Trophoblast cell (in vitro differentiated cells and primary cell): Measurements from ENCODE around the gene RASGRF1.
A peak's percentile ranks its signal among the peaks of the same experiment; 100 is the strongest.

Source experiments
- DNase-seq, 2 donors: peaks; one replicate each; pipeline ENCODE4 v3.0.0-alpha.2; 2016
- H2AFZ ChIP-seq: 2 replicates; pipeline ENCODE4 v1.6.1; 2013; ENCODE audit warnings: low read length, moderate library complexity, mild to moderate bottlenecking; ENCODE audit not compliant: insufficient read depth, poor library complexity
- H2AK5ac ChIP-seq: 2 replicates; pipeline ENCODE4 v1.6.1; 2013; ENCODE audit warnings: mild to moderate bottlenecking, low read length
- H2BK120ac ChIP-seq: 2 replicates; pipeline ENCODE4 v1.6.1; 2013; ENCODE audit warnings: low read length, mild to moderate bottlenecking, moderate library complexity; ENCODE audit not compliant: insufficient read depth, poor library complexity
- H2BK12ac ChIP-seq: 2 replicates; pipeline ENCODE4 v1.6.1; 2013; ENCODE audit warnings: mild to moderate bottlenecking, low read length, moderate library complexity
- H2BK5ac ChIP-seq: 2 replicates; pipeline ENCODE4 v1.6.1; 2013; ENCODE audit warnings: low read length, low read depth, moderate library complexity, mild to moderate bottlenecking; ENCODE audit not compliant: poor library complexity
- H3K14ac ChIP-seq: 2 replicates; pipeline ENCODE4 v1.6.1; 2013; ENCODE audit warnings: mild to moderate bottlenecking, low read length
- H3K18ac ChIP-seq: 2 replicates; pipeline ENCODE4 v1.6.1; 2013; ENCODE audit warnings: mild to moderate bottlenecking, low read length
- H3K23ac ChIP-seq: 2 replicates; pipeline ENCODE4 v1.6.1; 2013; ENCODE audit warnings: low read length
- H3K27ac ChIP-seq: 2 replicates; pipeline ENCODE4 v1.5.1; 2013; ENCODE audit warnings: low read depth, mild to moderate bottlenecking, inconsistent platforms, low read length, moderate library complexity
- H3K27me3 ChIP-seq: 2 replicates; pipeline ENCODE4 v1.6.1; 2013; ENCODE audit warnings: inconsistent platforms, mild to moderate bottlenecking, low read length, moderate library complexity; ENCODE audit not compliant: insufficient read depth
- H3K36me3 ChIP-seq, 2 experiments: 1 replicate in 1 of 2; 2 replicates in 1 of 2; pipeline ENCODE4 v1.6.1; 2013; ENCODE audit warnings: low read length in 2 of 2, mild to moderate bottlenecking in 2 of 2, moderate library complexity in 1 of 2; ENCODE audit not compliant: insufficient read depth in 2 of 2, control insufficient read depth in 1 of 2
- H3K4ac ChIP-seq: 2 replicates; pipeline ENCODE4 v1.6.1; 2013; ENCODE audit warnings: low read depth, mild to moderate bottlenecking, low read length, moderate library complexity
- H3K4me1 ChIP-seq, 2 experiments: 1 replicate in 1 of 2; 2 replicates in 1 of 2; pipeline ENCODE4 v1.6.1; 2013; ENCODE audit warnings: low read length in 2 of 2, mild to moderate bottlenecking in 2 of 2, moderate library complexity in 1 of 2; ENCODE audit not compliant: insufficient read depth in 2 of 2, control insufficient read depth in 1 of 2
- H3K4me2 ChIP-seq: 2 replicates; pipeline ENCODE4 v1.6.1; 2013; ENCODE audit warnings: inconsistent platforms, mild to moderate bottlenecking, low read length, moderate library complexity
- H3K4me3 ChIP-seq: 2 replicates; pipeline ENCODE4 v1.5.1; 2013; ENCODE audit warnings: mild to moderate bottlenecking, low read depth, low read length, inconsistent platforms
- H3K79me1 ChIP-seq: one replicate; pipeline ENCODE4 v1.6.1; 2013; ENCODE audit warnings: low read length
- H3K79me2 ChIP-seq: 2 replicates; pipeline ENCODE4 v1.6.1; 2013; ENCODE audit warnings: low read length, mild to moderate bottlenecking; ENCODE audit not compliant: control insufficient read depth, insufficient read depth, poor library complexity
- H3K9ac ChIP-seq: 2 replicates; pipeline ENCODE4 v1.6.1; 2013; ENCODE audit warnings: mild to moderate bottlenecking, low read length
- H3K9me3 ChIP-seq: 2 replicates; pipeline ENCODE4 v1.6.1; 2013; ENCODE audit warnings: low read depth, mild to moderate bottlenecking, control low read depth, inconsistent platforms, low read length; ENCODE audit not compliant: insufficient read depth
- H4K12ac ChIP-seq: 2 replicates; pipeline ENCODE4 v1.6.1; 2013; ENCODE audit warnings: low read depth, mild to moderate bottlenecking, low read length, moderate library complexity
- H4K8ac ChIP-seq: 2 replicates; pipeline ENCODE4 v1.6.1; 2013; ENCODE audit warnings: low read depth, mild to moderate bottlenecking, low read length, moderate library complexity
- H4K91ac ChIP-seq: one replicate; pipeline ENCODE4 v1.6.1; 2013; ENCODE audit warnings: low read depth, mild to moderate bottlenecking, low read length, moderate library complexity
- WGBS: extraction: QIAGEN DNeasy Blood & Tissue Kit; methylation state at CpG from one replicate; pipeline ENCODE4 v1.1.7; 2013; ENCODE audit warnings: missing lambda C conversion rate; ENCODE audit not compliant: insufficient read length, insufficient coverage; ENCODE audit errors: extremely low coverage; 5-methylcytosine and 5-hydroxymethylcytosine counted together

RASGRF1 gene

DNA sequence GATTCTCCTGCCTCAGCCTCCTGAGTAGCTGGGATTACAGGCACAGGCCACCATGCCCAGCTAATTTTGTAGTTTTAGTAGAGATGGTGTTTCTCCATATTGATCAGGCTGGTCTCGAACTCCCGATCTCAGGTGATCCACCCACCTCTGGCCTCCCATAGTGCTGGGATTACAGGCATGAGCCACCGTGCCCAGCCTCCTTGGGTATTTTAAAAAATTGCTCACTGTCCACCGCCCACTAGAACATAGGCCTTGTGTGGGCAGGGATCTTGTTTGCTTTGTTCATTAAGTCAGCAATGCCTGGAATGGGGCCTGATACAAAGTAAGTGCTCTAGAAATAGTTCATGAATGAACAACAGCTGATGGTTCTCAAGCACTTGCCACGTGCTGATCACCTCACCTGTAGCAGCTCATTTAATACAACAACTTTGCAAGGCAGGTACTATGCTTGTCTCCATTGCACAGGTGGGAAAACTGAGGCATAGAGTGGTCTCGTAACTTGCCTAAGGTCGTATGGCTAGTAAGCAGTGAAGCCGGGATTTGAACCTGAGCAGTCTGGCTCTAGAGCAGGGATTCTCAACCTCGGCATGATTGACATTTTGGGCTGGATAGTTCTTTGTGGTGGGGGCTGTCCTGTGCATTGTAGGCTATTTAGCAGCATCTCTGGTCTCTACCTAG lies 133.0 kb downstream of the RASGRF1 start:
- H3K18ac ChIP-seq: no peak overlapping the region
- H3K4me3 ChIP-seq: no peak overlapping the region
- H3K79me1 ChIP-seq: no peaks in the 10 kb centered on the region
- no peak overlapping the region for H2AK5ac ChIP-seq
- DNase-seq: no peak
- H3K4me1 ChIP-seq: no peaks in the 10 kb centered on the region
- H3K14ac ChIP-seq: no peak overlapping the region
- no peak overlapping the region for H2BK12ac ChIP-seq
- H2AFZ ChIP-seq: no peak overlapping the region
- no peaks in the 10 kb centered on the region for H3K79me2 ChIP-seq
- H3K23ac ChIP-seq: no peak overlapping the region
- no peaks in the 10 kb centered on the region for H3K9me3 ChIP-seq
- H4K91ac ChIP-seq: no peak overlapping the region
- H3K27me3 ChIP-seq: no peaks in the 10 kb centered on the region
- no peak overlapping the region for H3K9ac ChIP-seq
- no peak overlapping the region for H4K8ac ChIP-seq
- H2BK120ac ChIP-seq: no peak overlapping the region
- no peaks in the 10 kb centered on the region for H3K36me3 ChIP-seq
- H3K27ac ChIP-seq: no peak overlapping the region
- H3K4ac ChIP-seq: no peak overlapping the region
- no CpG with 5 or more reads among the region's 9 CpGs for WGBS
- no peak overlapping the region for H4K12ac ChIP-seq
- no peak overlapping the region for H3K4me2 ChIP-seq
- no peak overlapping the region for H2BK5ac ChIP-seq

DNA sequence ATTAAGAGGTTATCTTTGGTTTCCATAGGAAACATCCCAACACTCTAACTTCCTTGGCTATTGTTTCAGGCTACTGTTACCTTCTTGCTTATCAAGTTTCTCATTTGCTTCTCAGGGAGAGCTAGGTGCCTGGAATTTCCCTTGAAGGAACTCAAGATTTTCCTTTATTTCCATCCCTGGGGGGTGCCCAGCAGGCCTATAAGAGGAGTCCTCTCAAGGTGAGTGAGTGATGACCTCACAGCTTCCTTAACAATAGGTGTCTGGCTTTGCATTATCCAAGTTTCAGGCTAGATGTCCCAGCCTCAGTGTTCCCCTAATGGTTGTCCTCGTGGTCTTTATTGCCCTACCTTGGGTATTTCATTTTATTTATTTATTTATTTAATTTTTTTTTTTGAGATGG lies 133.6 kb downstream of the RASGRF1 start:
- no peak overlapping the region for H4K91ac ChIP-seq
- H3K4me3 ChIP-seq: no peak overlapping the region
- no peaks in the 10 kb centered on the region for H3K79me1 ChIP-seq
- DNase-seq: no peak
- H2BK12ac ChIP-seq: no peak overlapping the region
- no peak overlapping the region for H2BK120ac ChIP-seq
- no peak overlapping the region for H4K8ac ChIP-seq
- no peaks in the 10 kb centered on the region for H3K4me1 ChIP-seq
- H2AFZ ChIP-seq: no peak overlapping the region
- H3K9ac ChIP-seq: no peak overlapping the region
- H2AK5ac ChIP-seq: no peak overlapping the region
- no peak overlapping the region for H3K4me2 ChIP-seq
- H3K36me3 ChIP-seq: no peaks in the 10 kb centered on the region
- H3K79me2 ChIP-seq: no peaks in the 10 kb centered on the region
- H3K27me3 ChIP-seq: no peaks in the 10 kb centered on the region
- no CpG with 5 or more reads among the region's 1 CpG for WGBS
- no peak overlapping the region for H3K27ac ChIP-seq
- H4K12ac ChIP-seq: no peak overlapping the region
- no peak overlapping the region for H3K4ac ChIP-seq
- no peak overlapping the region for H3K14ac ChIP-seq
- H3K9me3 ChIP-seq: no peaks in the 10 kb centered on the region
- no peak overlapping the region for H3K18ac ChIP-seq
- no peak overlapping the region for H2BK5ac ChIP-seq
- H3K23ac ChIP-seq: no peak overlapping the region

DNA sequence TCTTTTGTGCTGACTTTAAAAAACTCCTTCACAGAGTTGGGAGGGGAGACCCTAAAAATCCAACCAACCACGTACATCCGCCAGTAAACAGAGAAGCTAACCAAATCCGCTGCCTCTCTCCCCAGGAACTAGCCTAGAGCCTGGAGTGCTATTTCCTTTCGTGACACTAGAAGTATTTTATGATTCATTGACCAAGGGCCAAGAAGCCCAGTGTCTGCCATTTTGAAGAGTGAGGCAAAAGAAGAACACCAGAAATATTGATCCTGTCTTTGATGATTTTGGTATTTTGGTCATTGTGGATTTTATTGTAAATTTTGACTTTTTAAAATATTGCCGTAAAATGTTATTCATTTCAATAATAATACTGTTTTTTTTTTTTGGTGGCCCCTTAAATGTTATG lies 135.2 kb downstream of the RASGRF1 start:
- no CpG with 5 or more reads among the region's 5 CpGs for WGBS
- H4K91ac ChIP-seq: no peak overlapping the region

DNA sequence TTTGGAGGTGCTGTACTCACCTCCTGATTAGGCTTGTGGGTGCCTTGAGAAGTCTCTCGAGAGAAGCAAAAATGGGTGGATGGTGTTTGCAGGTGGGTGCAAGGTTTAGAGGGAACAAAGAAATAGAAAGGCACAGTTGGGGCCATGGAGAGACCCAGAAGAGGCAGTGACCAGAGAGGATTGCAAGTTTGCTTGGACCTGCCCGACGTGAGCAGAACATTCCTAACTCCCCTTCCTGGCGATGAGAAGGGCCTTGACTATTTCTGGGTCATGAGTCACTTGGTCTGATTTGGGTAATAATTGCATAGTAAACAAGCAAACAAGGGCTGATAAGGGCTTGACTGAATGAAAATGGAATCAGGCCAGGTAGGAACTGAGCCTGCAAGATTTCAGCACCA lies 138.7 kb downstream of the RASGRF1 start:
- Histone ChIP-seq H3K79me2 (no peaks in the 10 kb centered on the region), H2AFZ (no peak overlapping the region), H3K4me1 (peaks cover 7 to 12% of the 10 kb centered on the region in 2 experiments), H3K18ac (no peak overlapping the region), H2AK5ac (no peak overlapping the region), H4K91ac (peak overlapping the region; percentile 48), H3K9me3 (no peaks in the 10 kb centered on the region), H4K12ac (no peak overlapping the region), H3K36me3 (no peaks in the 10 kb centered on the region), H3K9ac (no peak overlapping the region), H4K8ac (peak overlapping the region; percentile 41), H3K23ac (no peak overlapping the region), H2BK5ac (no peak overlapping the region), H2BK120ac (peak overlapping the region; percentile 30), H3K4me2 (no peak overlapping the region), H3K4me3 (no peak overlapping the region), H3K14ac (peak overlapping the region; percentile 22), H3K79me1 (peaks cover 3% of the 10 kb centered on the region), H3K27ac (no peak overlapping the region), H3K27me3 (no peaks in the 10 kb centered on the region), H3K4ac (no peak overlapping the region), H2BK12ac (no peak overlapping the region)
- no CpG with 5 or more reads among the region's 4 CpGs for WGBS
- peak; percentile 74 to 83 for DNase-seq

More for the DNA sequence above, 135.2 kb downstream of the RASGRF1 start:
- no peak overlapping the region for H2BK12ac ChIP-seq
- H3K79me1 ChIP-seq: peaks cover 3% of the 10 kb centered on the region
- H4K8ac ChIP-seq: no peak overlapping the region
- H3K4me3 ChIP-seq: no peak overlapping the region
- no peak overlapping the region for H3K18ac ChIP-seq
- H2AK5ac ChIP-seq: no peak overlapping the region
- no peak overlapping the region for H3K4me2 ChIP-seq
- H2BK5ac ChIP-seq: no peak overlapping the region
- H3K36me3 ChIP-seq: no peaks in the 10 kb centered on the region
- H3K27me3 ChIP-seq: no peaks in the 10 kb centered on the region
- no peak overlapping the region for H3K9ac ChIP-seq
- no peak overlapping the region for H3K27ac ChIP-seq
- no peaks in the 10 kb centered on the region for H3K79me2 ChIP-seq
- H3K23ac ChIP-seq: no peak overlapping the region
- no peak overlapping the region for H2BK120ac ChIP-seq
- no peak overlapping the region for H2AFZ ChIP-seq
- no peak overlapping the region for H3K4ac ChIP-seq
- DNase-seq: no peak
- H3K14ac ChIP-seq: no peak overlapping the region
- peaks cover 4 to 5% of the 10 kb centered on the region in 2 experiments for H3K4me1 ChIP-seq
- H3K9me3 ChIP-seq: no peaks in the 10 kb centered on the region
- no peak overlapping the region for H4K12ac ChIP-seq
